ENCODE measurements around the gene ZNF827. TPM values are rescaled to one million over a fixed set of nuclear protein-coding genes. Genes with fewer than 3 reads are reported as not detected.

Gene ZNF827
- total and polyA plus RNA-seq, 9 of the 15 experiments (the other 6 are each of a cell fraction or from before 2014, with no cell fraction given), result 0.07 to 0.40 TPM; not detected in 7

- ChIA-PET CTCF (ENCODE audit: low intra/inter-chr PET ratio) (no interaction called here), POLR2A (interaction anchor here (0.6 kb wide), 1 partner anchor 683 kb away, joined by 3 read pairs; no protein-coding TSS in a partner anchor)
- no peak overlapping the region for H2AFZ ChIP-seq (ENCODE audit: low read depth, low read length)
- no peak overlapping the region for H3K9ac ChIP-seq (ENCODE audit: insufficient read depth in 1 of 2, low read depth in 2 of 2, low read length in 2 of 2)
- no peak overlapping the region for H3K4me3 ChIP-seq
- H3K4me2 ChIP-seq (ENCODE audit: insufficient read depth, low read length), result no peak overlapping the region
- H4K20me1 ChIP-seq (replicated peaks; ENCODE audit: control insufficient read depth, insufficient read depth, low read length), result no peaks in the 10 kb centered on the region
- H3K4me1 ChIP-seq (replicated peaks in 1 of 2; ENCODE audit: control insufficient read depth in 2 of 2, insufficient read depth in 2 of 2, low read length in 2 of 2), result no peaks in the 10 kb centered on the region
- intact Hi-C loops (cut with micrococcal nuclease) (no loop called here), in situ Hi-C loops (cut with MboI) (no loop called here)
- no peak for ATAC-seq
- H3K79me2 ChIP-seq (ENCODE audit: control insufficient read depth, insufficient read depth, low read length), result no peaks in the 10 kb centered on the region
- WGBS (ENCODE audit: insufficient coverage, low coverage, missing lambda C conversion rate), result 12% methylated on average over 42 of the region's 49 CpGs
- no peak overlapping the region for H3K27ac ChIP-seq (ENCODE audit: extremely low read depth, low read depth, low read length)
- no peaks in the 10 kb centered on the region for H3K36me3 ChIP-seq (ENCODE audit: control insufficient read depth, insufficient read depth, low read length)
- no peak for FAIRE-seq
- H3K9me3 ChIP-seq (replicated peaks; ENCODE audit: control insufficient read depth, insufficient read depth, low read depth, low read length), result no peaks in the 10 kb centered on the region
- BruUV-seq (replicated peaks), result no TSS peak
- H3K27me3 ChIP-seq (ENCODE audit: control insufficient read depth in 2 of 2, insufficient read depth in 2 of 2, low read length in 2 of 2), result peaks cover 10 to 46% of the 10 kb centered on the region in 2 experiments; a peak in 4 of 5 replicates
- no peaks in the 10 kb centered on the region for H3K9me1 ChIP-seq (ENCODE audit: control insufficient read depth, insufficient read depth, low read length)
- DNase-seq (ENCODE audit: extremely low read depth in 1 of 4, low spot score in 3 of 4), result no peak
- TF ChIP-seq MBD1 (CRISPR knock-in tag; IDR thresholded peaks at IDR 0.05) (no peak), ZNF395 (CRISPR knock-in tag; IDR thresholded peaks at IDR 0.05) (no peak), NFXL1 (CRISPR knock-in tag; IDR thresholded peaks at IDR 0.05) (no peak), HDGF (IDR thresholded peaks at IDR 0.05) (no peak), KAT7 (CRISPR knock-in tag; IDR thresholded peaks at IDR 0.05; ENCODE audit: borderline replicate concordance) (no peak), SRF (CRISPR knock-in tag; IDR thresholded peaks at IDR 0.05) (no peak), BRCA1 (IDR thresholded peaks at IDR 0.05) (no peak), BRCA1 (CRISPR knock-in tag; IDR thresholded peaks at IDR 0.05) (no peak), CBX8 (IDR thresholded peaks at IDR 0.05; ENCODE audit: borderline replicate concordance, extremely low read depth, low read depth, low read length, poor library complexity, severe bottlenecking) (no peak), DLX4 (CRISPR knock-in tag; IDR thresholded peaks at IDR 0.05) (no peak), DNMT1 (IDR thresholded peaks at IDR 0.05) (no peak)
Observed at GRCh38 chr4:145760961-145761929, 177.4 kb downstream of the ZNF827 start.

Measured in K562 (cell line).